HG03159 (cell line): ENCODE results near the gene HAGHL.
"Not testable (repeated sequence)": the region's sequence is repeated elsewhere in the genome, so short reads cannot be mapped to it uniquely, and the experiment has no call there.

Experiments used
- ATAC-seq: cut with Tn5 transposase; IDR thresholded peaks from one replicate; pipeline ENCODE4 v1.9.1; 2021; ENCODE audit warnings: mild to moderate bottlenecking, moderate library complexity; ENCODE audit not compliant: unreplicated experiment

Gene HAGHL

GRCh38 chr16:732332-732731, 5.4 kb downstream of the HAGHL start:
- ATAC-seq: no peak

GRCh38 chr16:732936-733335, 6.0 kb downstream of the HAGHL start:
- ATAC-seq: no peak

GRCh38 chr16:733382-734207, 6.7 kb downstream of the HAGHL start:
- no peak for ATAC-seq

- no peak for ATAC-seq
Measured at GRCh38 chr16:734208-734980, 7.5 kb downstream of the HAGHL start.

- ATAC-seq: no peak
Measured at GRCh38 chr16:734981-735881, 8.3 kb downstream of the HAGHL start.

GRCh38 chr16:735982-736453, 9.1 kb downstream of the HAGHL start:
- ATAC-seq: no peak

GRCh38 chr16:736936-737481, 10.1 kb downstream of the HAGHL start:
- no peak for ATAC-seq

GRCh38 chr16:739560-740458, 12.9 kb downstream of the HAGHL start:
- no peak for ATAC-seq

- peak; percentile 20 for ATAC-seq
Measured at GRCh38 chr16:740459-740763, 13.5 kb downstream of the HAGHL start.

GRCh38 chr16:740764-741505, 14.0 kb downstream of the HAGHL start, which contains the start of gene CIAO3:
TSS of gene CIAO3 (minus strand) at chr16:740997. CDS start at chr16:740985, 12 bp downstream.
- peak; percentile 86 for ATAC-seq

- no peak for ATAC-seq
Measured at GRCh38 chr16:741986-742629, 15.2 kb downstream of the HAGHL start.

- not testable (repeated sequence) for ATAC-seq
Measured at GRCh38 chr16:742894-743293, 16.0 kb downstream of the HAGHL start.

GRCh38 chr16:743794-744500, 17.0 kb downstream of the HAGHL start:
- ATAC-seq: no peak

- ATAC-seq: no peak
Measured at GRCh38 chr16:745739-746138, 18.8 kb downstream of the HAGHL start.

- no peak for ATAC-seq
Measured at GRCh38 chr16:746637-747036, 19.7 kb downstream of the HAGHL start.

- ATAC-seq: no peak
Measured at GRCh38 chr16:747978-748746, 21.3 kb downstream of the HAGHL start.

- ATAC-seq: no peak
Measured at GRCh38 chr16:749010-749409, 22.1 kb downstream of the HAGHL start.
